ENCODE measurements around the gene OPRM1. TPM values are rescaled to one million over a fixed set of nuclear protein-coding genes. Genes with fewer than 3 reads are reported as not detected.

OPRM1 gene
- total RNA-seq, 1 donor, result not detected

GRCh38 chr6:154295733-154296132, 256.7 kb downstream of the OPRM1 start:
- Histone ChIP-seq H3K36me3 (ENCODE audit: insufficient read depth, low read length) (no peaks in the 10 kb centered on the region), H4K20me1 (ENCODE audit: insufficient read depth, low read length) (no peaks in the 10 kb centered on the region), H2AFZ (ENCODE audit: low read length) (no peak overlapping the region), H3K4me1 (ENCODE audit: insufficient read depth, low read length) (peaks cover 17% of the 10 kb centered on the region), H3K4me3 (ENCODE audit: insufficient read depth, low read length) (no peak overlapping the region), H3K27ac (ENCODE audit: low read depth, low read length) (no peak overlapping the region), H3K27me3 (ENCODE audit: insufficient read depth, low read length) (no peaks in the 10 kb centered on the region), H3K9me3 (ENCODE audit: low read depth, low read length) (no peaks in the 10 kb centered on the region), H3K79me2 (ENCODE audit: insufficient read depth, low read length) (no peaks in the 10 kb centered on the region), H3K4me2 (ENCODE audit: insufficient read depth, low read length) (no peak overlapping the region)
- no peak for DNase-seq (ENCODE audit: insufficient read length, low spot score, missing footprints)
- TF ChIP-seq, protein P1, sequence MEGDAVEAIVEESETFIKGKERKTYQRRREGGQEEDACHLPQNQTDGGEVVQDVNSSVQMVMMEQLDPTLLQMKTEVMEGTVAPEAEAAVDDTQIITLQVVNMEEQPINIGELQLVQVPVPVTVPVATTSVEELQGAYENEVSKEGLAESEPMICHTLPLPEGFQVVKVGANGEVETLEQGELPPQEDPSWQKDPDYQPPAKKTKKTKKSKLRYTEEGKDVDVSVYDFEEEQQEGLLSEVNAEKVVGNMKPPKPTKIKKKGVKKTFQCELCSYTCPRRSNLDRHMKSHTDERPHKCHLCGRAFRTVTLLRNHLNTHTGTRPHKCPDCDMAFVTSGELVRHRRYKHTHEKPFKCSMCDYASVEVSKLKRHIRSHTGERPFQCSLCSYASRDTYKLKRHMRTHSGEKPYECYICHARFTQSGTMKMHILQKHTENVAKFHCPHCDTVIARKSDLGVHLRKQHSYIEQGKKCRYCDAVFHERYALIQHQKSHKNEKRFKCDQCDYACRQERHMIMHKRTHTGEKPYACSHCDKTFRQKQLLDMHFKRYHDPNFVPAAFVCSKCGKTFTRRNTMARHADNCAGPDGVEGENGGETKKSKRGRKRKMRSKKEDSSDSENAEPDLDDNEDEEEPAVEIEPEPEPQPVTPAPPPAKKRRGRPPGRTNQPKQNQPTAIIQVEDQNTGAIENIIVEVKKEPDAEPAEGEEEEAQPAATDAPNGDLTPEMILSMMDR (IDR thresholded peaks at IDR 0.05; ENCODE audit: extremely low read depth, low read depth, low read length), result no peak

Data from osteoblast (primary cell).